ENCODE data around the gene NEU3.
"Not testable (repeated sequence)": the region's sequence is repeated elsewhere in the genome, so short reads cannot be mapped to it uniquely, and the experiment has no call there.

NEU3 gene

DNA sequence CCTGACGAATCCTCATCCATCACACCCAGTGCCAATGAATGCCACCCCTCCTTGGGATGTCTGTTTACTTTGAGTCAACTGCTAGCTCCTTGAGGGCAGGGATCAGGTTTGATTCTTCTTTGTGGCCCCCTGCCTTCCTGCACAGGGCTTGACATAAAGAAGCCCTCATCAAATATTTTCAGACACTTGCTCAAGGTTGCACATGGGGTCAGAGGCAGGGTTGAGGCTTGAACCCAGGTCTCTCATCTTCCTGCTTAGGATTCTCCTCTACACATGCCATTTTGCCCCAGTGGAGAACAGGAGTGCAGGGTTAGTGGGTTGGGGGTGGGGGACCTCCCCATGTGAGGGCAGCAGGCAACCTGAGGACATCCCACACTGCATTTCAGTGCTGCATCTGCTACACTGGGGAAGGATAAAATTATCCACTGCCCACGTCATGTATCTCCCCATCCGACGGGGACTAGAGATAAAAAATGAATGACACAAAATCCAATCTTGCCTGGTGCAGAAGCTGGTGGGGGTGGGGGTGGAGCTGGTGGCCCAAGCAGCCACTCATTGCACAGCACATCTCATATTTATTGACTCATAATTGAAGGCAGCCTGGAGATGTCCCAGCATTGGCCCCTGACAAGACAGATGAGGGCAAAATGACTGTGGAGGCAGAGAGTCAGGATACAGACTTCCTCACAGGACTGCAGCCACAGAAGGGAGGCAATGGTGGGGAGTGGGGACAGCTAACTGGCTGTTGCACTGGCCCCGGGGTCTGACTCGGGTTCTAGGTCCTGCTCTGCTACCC lies 41.3 kb downstream of the NEU3 start:
- no peak for DNase-seq (ENCODE audit: low read depth, low spot score)

DNA sequence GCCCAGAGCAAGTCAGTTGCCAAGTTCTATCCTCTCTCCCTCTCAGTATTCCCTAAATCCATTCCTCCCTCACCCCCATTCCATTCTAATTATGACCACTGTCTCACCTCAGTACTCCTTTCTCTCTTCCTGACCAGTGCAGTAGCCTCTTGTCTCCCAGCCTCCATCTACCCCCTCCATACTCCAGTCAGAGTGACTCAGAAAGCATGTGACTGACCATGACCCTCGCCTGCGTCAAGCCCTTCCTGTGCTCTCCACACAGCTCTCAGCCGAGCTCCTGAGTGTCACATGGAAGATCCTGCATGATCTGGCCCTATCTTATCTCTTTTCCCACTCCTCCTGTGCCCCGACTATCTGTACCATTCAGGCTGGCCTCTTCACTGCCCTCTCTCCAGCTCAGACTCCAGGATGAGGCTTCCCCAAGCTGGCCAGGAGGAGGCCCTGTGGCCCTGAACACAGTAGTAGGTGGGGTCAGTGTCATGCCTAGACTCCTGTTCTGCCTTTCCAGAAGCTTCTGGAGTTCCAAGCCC lies 42.6 kb downstream of the NEU3 start:
- no peak for DNase-seq (ENCODE audit: low read depth, low spot score)

DNA sequence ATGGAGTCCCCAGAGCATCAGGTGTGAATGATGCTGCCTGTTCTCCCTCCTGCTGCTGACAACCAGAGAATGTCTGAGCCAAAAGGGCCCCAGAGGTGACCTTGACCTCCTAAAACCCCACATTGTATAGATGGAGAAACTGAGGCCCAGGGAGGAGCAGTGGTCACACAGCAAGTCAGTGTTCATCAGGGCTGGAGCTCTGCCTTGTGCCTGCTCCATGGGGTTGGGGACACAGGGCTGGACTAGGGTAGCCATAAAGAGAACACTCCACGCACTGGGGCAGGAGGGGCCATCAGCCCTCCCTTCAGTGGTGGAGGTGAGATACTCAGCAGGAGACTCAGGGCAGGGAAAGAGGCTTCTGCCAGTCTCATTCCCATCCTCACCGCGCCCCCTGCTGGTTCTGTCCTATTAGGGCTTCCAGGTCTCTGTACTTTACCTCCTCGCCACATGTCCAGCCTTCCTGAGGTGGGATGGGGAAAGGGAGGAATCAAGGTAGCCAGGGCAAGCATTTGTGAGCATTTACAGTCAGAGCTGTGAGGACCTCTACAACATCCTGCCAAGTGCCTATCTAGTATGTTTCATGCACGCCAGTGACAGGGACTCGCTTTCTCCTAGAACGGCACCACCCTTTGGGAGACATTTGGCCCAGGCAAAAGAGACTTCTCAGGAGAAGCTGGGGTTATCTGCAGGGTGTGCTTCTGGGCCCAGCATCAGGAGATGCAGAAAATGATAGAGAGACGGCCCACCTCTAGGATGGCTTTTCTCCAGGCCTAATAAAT lies 43.2 kb downstream of the NEU3 start:
- peak; percentile 31 for DNase-seq (ENCODE audit: low read depth, low spot score)

DNA sequence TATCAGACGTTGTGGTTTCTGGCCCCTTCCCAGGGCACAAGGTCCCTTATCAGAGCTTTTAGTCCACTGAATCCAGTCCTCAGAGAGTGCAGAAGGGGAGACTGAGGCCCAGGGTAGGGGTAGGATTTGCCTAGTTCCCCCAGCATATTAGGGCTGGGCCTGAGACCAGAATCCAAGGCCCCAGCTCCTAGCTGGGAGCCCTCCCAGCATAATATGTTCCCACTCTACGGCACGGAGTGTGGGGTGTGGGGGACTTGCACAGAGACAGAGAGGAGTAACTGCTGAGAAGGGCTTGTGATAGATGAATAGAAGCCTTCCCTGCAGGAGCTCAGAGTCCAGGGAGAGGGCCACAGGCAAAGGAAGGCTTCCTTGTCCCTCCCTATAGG lies 43.8 kb downstream of the NEU3 start:
- DNase-seq (ENCODE audit: low read depth, low spot score) = no peak

DNA sequence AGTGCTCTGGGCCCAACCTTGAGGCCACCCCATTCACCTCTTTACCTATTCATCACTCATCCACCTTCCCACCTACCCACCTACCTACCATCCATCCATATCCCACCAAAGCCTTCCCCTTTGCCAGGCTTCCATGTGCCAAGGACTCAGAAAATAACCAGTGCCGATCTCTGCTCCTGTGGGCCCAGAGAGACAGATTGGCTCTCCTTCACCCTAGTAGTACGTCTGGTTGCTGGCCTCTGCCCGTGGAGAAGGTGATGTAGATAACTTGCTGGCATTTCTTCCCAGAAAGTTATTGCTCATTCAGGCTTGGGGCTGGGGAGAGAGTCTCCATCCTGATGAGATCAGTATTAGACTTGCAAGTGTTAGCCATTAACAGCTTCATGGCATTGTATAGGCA lies 45.2 kb downstream of the NEU3 start:
- DNase-seq (ENCODE audit: low read depth, low spot score) = no peak

DNA sequence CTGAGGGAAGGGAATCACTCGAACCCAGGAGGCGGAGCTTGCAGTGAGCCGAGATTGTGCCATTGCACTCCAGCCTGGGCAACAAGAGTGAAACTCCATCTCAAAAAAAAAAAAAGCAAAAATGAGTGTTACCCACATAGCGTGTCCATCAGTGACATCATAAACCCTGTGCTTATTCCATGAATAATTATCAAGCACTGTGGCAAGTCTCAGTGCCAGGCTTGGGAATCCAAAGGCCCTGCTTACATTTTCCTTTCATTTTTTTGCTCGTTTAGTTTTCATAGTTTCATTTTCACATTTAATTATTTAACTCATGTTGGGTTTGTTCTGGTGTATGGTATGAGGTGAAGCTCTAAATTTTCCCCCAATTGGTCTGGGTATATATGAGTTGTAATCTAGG lies 46.5 kb downstream of the NEU3 start:
- DNase-seq (ENCODE audit: low read depth, low spot score) = no peak

DNA sequence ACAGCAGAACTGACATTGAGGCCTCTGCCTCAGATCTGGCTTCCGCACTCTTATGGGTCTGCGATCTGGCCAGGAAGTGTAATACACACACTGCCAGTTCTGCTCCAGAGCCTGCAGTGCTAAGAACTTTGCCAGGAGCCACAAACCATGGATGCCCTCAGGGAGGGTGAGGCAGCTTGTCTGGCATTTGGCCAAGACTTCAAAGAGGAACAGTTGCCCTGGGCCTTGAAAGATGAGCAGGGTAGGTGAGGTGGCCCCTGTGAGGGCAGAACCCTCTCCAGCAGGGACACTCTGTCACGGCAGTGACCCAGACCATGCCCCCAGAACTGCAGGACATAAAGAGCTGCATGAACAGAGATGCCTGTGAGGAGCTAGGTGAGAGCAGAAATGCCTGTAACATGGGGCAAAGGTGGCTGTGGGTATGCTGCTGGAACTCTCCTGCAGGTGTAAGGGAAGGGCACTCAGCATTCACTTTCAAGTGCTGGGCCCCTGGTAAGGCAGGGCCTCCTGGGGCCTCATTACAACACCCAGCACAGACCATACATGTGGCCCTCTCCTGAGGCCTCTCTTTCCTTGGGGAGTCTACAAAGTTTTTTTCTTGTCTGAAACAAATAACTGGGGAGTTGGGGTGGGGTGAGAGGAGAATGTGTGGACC lies 47.3 kb downstream of the NEU3 start:
- DNase-seq (ENCODE audit: low read depth, low spot score) = no peak

DNA sequence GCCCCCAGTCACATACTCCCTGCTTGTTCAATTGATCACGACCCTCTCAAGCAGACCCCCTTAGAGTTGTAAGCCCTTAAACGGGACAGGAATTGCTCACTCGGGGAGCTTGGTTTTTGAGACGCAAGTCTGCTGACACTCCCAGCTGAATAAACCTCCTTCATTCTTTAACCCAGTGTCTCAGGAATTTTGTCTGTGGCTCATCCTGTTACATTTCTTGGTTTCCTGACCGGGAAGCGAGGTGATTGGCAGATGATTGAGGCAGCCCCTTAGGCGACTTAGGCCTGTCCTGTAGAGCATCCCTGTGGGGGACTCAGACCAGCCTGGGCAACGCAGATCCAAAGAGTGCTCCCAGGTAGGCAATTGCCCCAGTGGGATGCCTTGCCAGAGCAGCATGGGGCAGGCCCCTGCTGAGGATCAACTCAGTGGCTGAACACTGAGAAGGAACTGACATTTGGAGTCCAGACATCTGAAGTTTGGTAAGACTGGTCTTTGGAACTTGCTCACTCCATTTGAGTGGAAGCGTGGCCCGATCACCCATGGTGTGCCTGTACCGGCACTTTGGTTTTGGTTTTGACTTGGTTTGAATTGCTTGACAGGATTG lies 51.5 kb downstream of the NEU3 start:
- no peak for DNase-seq (ENCODE audit: low read depth, low spot score)

DNA sequence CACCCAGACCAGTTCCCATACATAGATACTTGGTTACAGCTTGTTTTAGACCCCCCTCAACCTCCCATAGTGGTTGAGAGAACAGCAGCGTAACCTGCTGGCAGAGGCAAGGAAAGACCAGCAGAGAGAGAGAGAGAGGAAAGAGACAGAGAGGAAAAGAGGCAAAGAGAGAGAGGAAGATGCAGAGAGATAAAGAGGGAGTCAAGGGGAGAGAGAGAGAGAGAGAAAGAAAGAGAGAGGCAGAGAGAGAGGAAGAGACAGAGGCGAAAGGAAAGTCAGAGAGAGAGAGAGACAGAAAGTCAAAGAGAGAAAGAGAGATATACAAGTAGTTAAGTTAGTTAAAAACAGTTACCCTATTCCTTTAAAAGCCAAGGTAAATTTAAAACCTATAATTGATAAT lies 52.5 kb downstream of the NEU3 start:
- DNase-seq (ENCODE audit: low read depth, low spot score) = no peak

DNA sequence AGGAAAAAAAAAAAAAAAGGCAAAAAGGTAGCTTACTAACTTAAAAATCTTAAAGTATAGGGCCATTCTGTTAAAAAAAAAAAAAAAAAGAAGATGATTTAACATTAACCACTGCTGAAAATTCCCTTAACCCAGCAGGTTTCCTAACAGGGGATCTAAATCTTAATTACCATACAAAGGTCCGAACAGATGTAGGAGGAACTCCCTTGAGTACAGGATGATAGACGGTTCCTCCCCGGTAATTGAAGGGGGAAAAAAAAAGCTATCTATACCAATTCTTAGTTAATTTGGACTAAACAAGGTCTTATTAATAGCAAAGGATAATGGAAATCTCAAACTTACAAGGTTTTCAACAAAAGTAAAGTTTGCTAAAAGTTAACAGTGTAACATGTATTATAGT lies 53.1 kb downstream of the NEU3 start:
- DNase-seq (ENCODE audit: low read depth, low spot score) = not testable (repeated sequence)

DNA sequence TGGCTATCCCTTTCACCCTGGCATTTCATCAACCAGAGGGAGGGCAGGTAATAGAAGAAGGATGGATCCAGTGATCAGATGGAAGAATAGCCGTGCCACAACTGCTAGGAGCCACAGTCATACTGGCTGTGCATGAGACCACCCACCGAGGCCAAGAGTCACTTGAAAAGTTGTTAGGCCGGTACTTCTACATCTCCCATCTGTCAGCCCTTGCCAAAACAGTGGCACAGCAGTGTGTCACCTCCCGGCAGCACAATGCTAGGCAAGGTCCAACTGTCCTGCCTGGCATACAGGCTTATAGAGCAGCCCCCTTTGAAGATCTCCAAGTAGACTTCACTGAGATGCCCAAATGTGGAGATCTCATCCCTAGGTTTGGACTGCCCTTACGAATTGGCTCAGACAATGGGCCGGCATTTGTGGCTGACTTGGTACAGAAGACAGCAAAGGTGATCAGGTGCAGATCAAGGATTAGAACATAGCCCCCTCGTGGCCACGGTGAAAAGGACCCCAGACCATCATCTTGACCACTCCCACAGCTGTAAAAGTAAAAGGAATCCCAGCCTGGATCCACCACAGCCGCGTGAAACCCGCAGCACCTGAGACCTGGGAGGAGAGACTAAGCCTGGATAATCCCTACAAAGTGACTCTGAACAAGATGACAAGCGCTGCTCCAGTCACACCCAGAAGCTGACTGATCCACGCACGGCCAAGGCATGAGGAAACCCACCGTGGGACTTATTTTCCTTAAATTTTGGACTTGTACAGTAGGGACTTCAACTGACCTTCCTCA lies 55.8 kb downstream of the NEU3 start:
- not testable (repeated sequence) for DNase-seq (ENCODE audit: low read depth, low spot score)

DNA sequence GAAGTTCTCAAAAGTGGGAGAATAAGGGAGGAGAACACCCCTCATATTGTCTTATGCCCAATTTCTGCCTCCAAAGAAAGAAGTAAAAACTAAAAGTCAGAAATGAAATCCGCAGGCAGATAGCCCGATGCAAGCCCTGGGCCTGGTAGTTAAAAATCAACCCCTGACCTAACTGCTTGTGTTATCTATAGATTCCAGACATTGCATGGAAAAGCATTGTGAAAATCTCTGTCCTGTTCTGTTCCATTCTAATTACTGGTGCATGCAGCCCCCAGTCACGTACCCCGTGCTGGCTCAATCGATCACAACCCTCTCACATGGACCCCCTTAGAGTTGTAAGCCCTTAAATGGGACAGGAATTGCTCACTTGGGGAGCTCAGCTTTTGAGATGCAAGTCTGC lies 57.9 kb downstream of the NEU3 start:
- not testable (repeated sequence) for DNase-seq (ENCODE audit: low read depth, low spot score)

DNA sequence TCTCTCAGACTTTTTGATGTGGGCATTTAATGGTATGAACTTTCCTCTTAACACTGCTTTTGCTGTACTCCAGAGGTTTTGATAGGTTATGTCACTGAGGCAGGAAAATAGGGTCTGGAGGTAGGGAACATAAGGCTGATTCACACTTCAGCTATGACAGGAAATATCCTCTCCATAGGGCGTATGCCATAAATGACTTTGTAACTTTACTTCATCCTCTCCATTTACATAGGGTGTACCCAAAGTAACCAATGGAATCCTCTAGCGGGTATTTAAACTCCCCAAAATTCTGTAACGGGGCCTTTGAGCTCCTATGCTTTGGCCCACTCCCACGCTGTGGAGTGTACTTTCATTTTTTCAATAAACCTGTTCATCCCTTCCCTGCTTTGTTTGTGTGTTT lies 58.5 kb downstream of the NEU3 start:
- no peak for DNase-seq (ENCODE audit: low read depth, low spot score)

DNA sequence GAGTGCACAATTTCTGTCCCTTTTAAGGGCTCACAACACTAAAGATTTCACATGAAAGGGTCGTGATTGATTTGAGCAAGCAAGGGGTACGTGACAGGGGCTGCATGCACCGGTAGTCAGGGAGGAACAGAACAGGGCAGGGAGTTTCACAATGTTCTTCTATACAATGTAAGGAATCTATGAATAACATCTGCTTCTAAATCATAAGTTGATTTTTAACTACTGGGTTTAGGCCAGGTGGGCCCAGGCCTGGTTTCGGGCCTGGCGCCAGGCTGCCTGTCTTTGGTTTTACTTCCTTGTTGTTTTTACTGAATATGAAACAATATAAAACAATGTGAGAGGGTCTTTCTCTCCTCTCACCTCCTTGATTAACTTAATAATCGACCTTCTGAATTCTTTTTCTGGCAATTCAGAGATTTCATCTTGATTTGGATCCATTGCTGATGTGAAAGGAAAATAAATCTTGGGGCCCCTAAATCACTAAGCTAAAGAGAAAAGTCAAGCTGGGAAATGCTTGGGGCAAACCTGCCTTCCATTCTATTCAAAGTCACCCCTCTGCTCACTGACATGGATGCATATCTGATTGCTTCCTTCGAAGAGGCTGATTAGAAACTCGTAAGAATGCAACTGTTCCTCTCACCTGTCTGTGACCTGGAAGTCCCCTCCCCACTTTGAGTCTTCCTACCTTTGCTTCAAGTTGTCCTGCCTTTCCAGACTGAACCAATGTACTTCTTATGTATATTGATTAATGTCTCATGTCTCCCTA lies 61.0 kb downstream of the NEU3 start:
- not testable (repeated sequence) for DNase-seq (ENCODE audit: low read depth, low spot score)

DNA sequence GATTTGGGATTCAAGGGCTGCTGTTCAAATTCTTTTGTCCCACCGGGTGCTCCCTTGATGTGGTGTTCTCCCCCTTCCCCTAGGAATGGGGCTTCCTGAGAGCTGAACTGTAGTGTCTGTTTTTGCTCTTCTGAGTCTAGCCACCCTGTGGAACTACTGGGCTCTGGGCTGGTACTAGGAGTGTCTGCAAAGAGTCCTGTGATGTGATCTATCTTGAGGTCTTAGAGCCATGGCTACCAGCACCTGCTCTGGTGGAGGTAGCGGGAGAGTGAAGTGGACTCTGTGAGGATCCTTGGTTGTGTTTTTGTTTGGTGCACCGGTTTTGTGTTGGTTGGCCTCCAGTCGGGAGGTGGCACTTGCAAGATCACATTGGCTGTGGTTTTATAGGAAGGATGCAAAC lies 61.8 kb downstream of the NEU3 start:
- DNase-seq (ENCODE audit: low read depth, low spot score) = no peak

DNA sequence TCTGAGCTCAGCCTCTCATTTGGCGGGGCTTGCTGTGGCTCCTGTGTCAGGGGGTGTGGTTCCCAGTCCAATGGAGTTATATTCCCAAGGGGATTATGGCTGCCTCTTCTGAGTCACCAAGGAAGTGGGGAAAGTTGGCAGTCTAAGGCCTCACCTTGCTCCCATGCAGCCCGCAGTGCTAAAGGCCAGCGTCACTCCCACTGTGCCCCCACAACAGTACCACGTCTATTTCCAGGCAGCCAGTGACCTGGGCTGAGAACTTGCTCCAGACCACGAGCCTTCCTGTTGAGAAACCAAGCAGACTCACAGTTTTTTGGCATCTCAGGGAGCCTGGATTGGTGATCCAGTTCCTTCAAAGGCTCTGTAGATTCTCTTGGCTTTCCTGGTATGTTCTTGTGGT lies 62.3 kb downstream of the NEU3 start:
- DNase-seq (ENCODE audit: low read depth, low spot score) = no peak

DNA sequence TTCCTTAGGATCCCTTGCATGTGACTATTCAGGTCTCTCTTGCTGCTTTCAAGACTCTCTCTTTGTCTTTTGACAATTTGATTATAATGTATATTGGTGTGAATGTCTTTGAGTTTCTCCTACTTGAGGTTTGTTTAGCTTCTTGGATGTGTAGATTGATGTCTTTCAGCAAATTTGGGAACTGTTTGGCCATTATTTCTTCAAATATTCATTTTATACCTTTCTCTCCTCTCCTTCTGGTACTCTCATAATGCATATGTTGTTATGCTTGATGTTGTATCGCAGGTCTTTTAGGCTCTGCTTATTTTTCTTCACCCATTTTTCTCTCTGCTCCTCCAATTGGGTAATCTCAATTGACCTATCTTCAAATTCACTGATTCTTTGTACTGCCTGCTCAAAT lies 63.7 kb downstream of the NEU3 start:
- no peak for DNase-seq (ENCODE audit: low read depth, low spot score)

DNA sequence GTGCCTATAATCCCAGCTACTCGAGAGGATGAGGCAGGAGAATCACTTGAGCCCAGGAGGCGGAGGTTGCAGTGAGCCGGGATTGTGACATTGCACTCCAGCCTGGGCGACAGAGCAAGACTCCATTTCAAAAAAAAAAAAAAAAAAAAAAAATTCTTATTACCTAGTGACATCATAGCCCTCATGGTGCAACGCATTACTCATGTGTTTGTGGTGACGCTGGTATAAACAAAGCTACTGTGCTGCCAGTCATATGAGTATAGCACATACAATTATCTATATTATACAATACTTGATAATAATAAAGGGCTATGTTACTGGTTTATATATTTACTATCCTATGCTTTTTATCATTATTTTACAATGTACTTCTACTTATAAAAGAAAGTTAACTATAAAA lies 66.8 kb downstream of the NEU3 start:
- DNase-seq (ENCODE audit: low read depth, low spot score) = no peak

DNA sequence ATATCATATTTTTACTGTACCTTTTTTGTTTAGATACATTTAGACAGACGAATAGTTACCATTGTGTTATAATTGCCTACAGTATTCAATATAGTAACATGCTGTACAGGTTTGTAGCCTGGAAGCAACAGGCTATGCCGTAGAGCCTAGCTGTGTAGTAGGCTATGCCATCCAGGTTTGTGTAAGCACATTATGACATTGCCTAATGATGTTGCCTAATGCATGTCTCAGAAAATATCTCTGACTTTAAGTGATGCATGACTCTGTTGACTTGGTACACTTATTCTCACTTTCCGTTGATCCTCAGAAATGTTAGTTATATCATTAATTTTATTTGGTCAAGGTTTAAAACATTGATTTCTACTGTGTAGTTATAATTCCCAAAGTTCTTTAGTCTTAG lies 68.1 kb downstream of the NEU3 start:
- DNase-seq (ENCODE audit: low read depth, low spot score) = no peak

DNA sequence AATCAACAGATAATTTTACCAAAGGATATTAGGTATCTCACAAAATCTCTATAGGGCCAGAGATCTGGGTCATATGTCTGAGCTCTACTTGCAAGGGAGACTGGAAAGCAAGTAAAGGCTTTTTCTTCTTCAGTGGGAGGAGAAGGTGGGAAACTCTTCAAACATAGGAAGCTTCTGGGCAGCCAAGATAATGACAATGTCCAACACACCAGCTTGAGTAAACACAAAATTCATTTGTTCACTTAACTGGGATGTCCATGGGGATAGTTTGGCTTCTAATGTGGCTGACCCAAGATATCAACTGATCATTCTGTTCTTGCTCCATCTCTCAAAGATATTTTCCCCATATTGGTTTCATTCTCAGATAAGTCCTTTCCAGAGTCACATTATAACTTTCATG lies 70.6 kb downstream of the NEU3 start:
- DNase-seq (ENCODE audit: low read depth, low spot score) = no peak
